ENCODE results near the gene ZNF521.

DNA sequence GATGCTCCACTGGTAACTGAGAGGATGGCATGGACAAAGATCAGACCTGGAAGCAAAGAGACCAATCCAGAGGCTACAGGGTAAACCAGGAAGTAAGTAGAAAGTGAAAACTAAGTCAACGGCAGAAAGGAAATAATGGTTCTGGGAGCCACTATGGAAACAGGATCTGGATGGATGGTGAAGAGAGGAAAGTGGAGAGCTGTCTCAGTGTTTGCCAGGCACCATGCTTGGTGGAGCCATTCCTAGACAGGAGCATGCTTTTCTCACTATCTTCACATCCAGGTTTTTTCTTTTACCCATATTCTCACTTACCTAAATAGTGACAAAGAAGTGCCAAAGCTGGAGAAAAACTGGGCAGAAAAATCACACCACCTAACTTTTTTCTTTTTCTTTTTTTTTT, 22.2 kb downstream of the ZNF521 start:
- TF ChIP-seq, protein P1, sequence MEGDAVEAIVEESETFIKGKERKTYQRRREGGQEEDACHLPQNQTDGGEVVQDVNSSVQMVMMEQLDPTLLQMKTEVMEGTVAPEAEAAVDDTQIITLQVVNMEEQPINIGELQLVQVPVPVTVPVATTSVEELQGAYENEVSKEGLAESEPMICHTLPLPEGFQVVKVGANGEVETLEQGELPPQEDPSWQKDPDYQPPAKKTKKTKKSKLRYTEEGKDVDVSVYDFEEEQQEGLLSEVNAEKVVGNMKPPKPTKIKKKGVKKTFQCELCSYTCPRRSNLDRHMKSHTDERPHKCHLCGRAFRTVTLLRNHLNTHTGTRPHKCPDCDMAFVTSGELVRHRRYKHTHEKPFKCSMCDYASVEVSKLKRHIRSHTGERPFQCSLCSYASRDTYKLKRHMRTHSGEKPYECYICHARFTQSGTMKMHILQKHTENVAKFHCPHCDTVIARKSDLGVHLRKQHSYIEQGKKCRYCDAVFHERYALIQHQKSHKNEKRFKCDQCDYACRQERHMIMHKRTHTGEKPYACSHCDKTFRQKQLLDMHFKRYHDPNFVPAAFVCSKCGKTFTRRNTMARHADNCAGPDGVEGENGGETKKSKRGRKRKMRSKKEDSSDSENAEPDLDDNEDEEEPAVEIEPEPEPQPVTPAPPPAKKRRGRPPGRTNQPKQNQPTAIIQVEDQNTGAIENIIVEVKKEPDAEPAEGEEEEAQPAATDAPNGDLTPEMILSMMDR (IDR thresholded peaks at IDR 0.05; ENCODE audit: insufficient read depth, low read depth, low read length), result no peak
- TF ChIP-seq EZH2 (IDR thresholded peaks at IDR 0.05; ENCODE audit: insufficient read depth, low read length), result no peak
